Measurements from ENCODE around the gene TBC1D22A. TPM values are rescaled to one million over a fixed set of nuclear protein-coding genes. Genes with fewer than 3 reads are reported as not detected.

The TBC1D22A gene
- total and polyA plus RNA-seq, 4 donors: 4.1 to 12.4 (median 8.4) TPM

GRCh38 chr22:47188261-47189055 lies 426.0 kb downstream of the TBC1D22A start:
- 70% methylated on average over 17 of the region's 17 CpGs for WGBS
- DNase-seq (ENCODE audit: low spot score): no peak
- Histone ChIP-seq H3K4me1 (ENCODE audit: control insufficient read depth in 4 of 4, insufficient read depth in 4 of 4, low read length in 3 of 4) (no peaks in the 10 kb centered on the region), H3K36me3 (ENCODE audit: control insufficient read depth in 4 of 4, insufficient read depth in 3 of 4, low read depth in 1 of 4, low read length in 3 of 4) (no peaks in the 10 kb centered on the region), H3K9ac (ENCODE audit: low read depth in 1 of 2, low read length in 2 of 2) (no peak overlapping the region), H3K27ac (ENCODE audit: low read depth in 1 of 2, low read length in 2 of 2) (no peak overlapping the region), H3K27me3 (ENCODE audit: control insufficient read depth in 4 of 4, insufficient read depth in 4 of 4, low read length in 3 of 4) (no peaks in the 10 kb centered on the region), H3K4me3 (ENCODE audit: low read depth in 1 of 3, low read length in 3 of 3) (no peak overlapping the region), H3K9me3 (ENCODE audit: control insufficient read depth in 4 of 4, low read length in 3 of 4) (no peaks in the 10 kb centered on the region)
- no peak for TF ChIP-seq SP1 (IDR thresholded peaks at IDR 0.05)
- no peak for TF ChIP-seq EGR1 (IDR thresholded peaks at IDR 0.05; ENCODE audit: low read depth in 2 of 2)
- TF ChIP-seq HNF4G (IDR thresholded peaks at IDR 0.05): no peak
- no peak for TF ChIP-seq FOXA1 (IDR thresholded peaks at IDR 0.05)
- TF ChIP-seq TAF1 (conservative IDR thresholded peaks at IDR 0.05): no peak
- TF ChIP-seq YY1 (IDR thresholded peaks at IDR 0.05): no peak
- no peak for TF ChIP-seq NR2F2 (IDR thresholded peaks at IDR 0.05)

GRCh38 chr22:47189056-47189916 lies 426.8 kb downstream of the TBC1D22A start:
- Histone ChIP-seq H3K36me3 (ENCODE audit: control insufficient read depth in 4 of 4, insufficient read depth in 3 of 4, low read depth in 1 of 4, low read length in 3 of 4) (no peaks in the 10 kb centered on the region), H3K27ac (ENCODE audit: low read depth in 1 of 2, low read length in 2 of 2) (no peak overlapping the region), H3K9me3 (ENCODE audit: control insufficient read depth in 4 of 4, low read length in 3 of 4) (no peaks in the 10 kb centered on the region), H3K4me1 (ENCODE audit: control insufficient read depth in 4 of 4, insufficient read depth in 4 of 4, low read length in 3 of 4) (no peaks in the 10 kb centered on the region), H3K4me3 (ENCODE audit: low read depth in 1 of 3, low read length in 3 of 3) (no peak overlapping the region), H3K9ac (ENCODE audit: low read depth in 1 of 2, low read length in 2 of 2) (no peak overlapping the region), H3K27me3 (ENCODE audit: control insufficient read depth in 4 of 4, insufficient read depth in 4 of 4, low read length in 3 of 4) (no peaks in the 10 kb centered on the region)
- WGBS: 87% methylated on average over 35 of the region's 35 CpGs
- no peak for DNase-seq (ENCODE audit: low spot score)
- TF ChIP-seq NR2F2 (IDR thresholded peaks at IDR 0.05): no peak
- TF ChIP-seq FOXA2 (IDR thresholded peaks at IDR 0.05): no peak
- TF ChIP-seq YY1 (IDR thresholded peaks at IDR 0.05): no peak
- TF ChIP-seq, protein P1, sequence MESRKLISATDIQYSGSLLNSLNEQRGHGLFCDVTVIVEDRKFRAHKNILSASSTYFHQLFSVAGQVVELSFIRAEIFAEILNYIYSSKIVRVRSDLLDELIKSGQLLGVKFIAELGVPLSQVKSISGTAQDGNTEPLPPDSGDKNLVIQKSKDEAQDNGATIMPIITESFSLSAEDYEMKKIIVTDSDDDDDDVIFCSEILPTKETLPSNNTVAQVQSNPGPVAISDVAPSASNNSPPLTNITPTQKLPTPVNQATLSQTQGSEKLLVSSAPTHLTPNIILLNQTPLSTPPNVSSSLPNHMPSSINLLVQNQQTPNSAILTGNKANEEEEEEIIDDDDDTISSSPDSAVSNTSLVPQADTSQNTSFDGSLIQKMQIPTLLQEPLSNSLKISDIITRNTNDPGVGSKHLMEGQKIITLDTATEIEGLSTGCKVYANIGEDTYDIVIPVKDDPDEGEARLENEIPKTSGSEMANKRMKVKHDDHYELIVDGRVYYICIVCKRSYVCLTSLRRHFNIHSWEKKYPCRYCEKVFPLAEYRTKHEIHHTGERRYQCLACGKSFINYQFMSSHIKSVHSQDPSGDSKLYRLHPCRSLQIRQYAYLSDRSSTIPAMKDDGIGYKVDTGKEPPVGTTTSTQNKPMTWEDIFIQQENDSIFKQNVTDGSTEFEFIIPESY (IDR thresholded peaks at IDR 0.05): no peak
- TF ChIP-seq, protein P2, sequence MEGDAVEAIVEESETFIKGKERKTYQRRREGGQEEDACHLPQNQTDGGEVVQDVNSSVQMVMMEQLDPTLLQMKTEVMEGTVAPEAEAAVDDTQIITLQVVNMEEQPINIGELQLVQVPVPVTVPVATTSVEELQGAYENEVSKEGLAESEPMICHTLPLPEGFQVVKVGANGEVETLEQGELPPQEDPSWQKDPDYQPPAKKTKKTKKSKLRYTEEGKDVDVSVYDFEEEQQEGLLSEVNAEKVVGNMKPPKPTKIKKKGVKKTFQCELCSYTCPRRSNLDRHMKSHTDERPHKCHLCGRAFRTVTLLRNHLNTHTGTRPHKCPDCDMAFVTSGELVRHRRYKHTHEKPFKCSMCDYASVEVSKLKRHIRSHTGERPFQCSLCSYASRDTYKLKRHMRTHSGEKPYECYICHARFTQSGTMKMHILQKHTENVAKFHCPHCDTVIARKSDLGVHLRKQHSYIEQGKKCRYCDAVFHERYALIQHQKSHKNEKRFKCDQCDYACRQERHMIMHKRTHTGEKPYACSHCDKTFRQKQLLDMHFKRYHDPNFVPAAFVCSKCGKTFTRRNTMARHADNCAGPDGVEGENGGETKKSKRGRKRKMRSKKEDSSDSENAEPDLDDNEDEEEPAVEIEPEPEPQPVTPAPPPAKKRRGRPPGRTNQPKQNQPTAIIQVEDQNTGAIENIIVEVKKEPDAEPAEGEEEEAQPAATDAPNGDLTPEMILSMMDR (IDR thresholded peaks at IDR 0.05; ENCODE audit: low read depth, low read length, missing input control): no peak
- TF ChIP-seq RAD21 (IDR thresholded peaks at IDR 0.05): no peak
- no peak for TF ChIP-seq MAX (IDR thresholded peaks at IDR 0.05)
- TF ChIP-seq REST (IDR thresholded peaks at IDR 0.05): no peak
- no peak for TF ChIP-seq GABPA (IDR thresholded peaks at IDR 0.05 in 1 of 2, conservative IDR thresholded peaks at IDR 0.05 in 1 of 2)
- TF ChIP-seq RXRA (IDR thresholded peaks at IDR 0.05): no peak
- TF ChIP-seq HNF4A (conservative IDR thresholded peaks at IDR 0.05): no peak
